Stimulated activated CD4-positive, alpha-beta T cell treated with anti-CD3 and anti-CD28 coated beads, TNF-alpha, amount 100 ng/mL, for 48 hours (primary cell): ENCODE data around the gene AGPAT3.

Experiments
- DNase-seq, 3 donors: peaks; one replicate each; pipeline ENCODE4 v3.0.0-alpha.2; 2020; ENCODE audit warnings: low read depth in 3 of 3

AGPAT3 gene

GRCh38 chr21:43954042-43954441, 89.0 kb downstream of the AGPAT3 start:
- DNase-seq, result no peak

GRCh38 chr21:43954896-43955295, 89.9 kb downstream of the AGPAT3 start:
- no peak for DNase-seq

GRCh38 chr21:43956019-43956669, 91.1 kb downstream of the AGPAT3 start:
- no peak for DNase-seq

DNA sequence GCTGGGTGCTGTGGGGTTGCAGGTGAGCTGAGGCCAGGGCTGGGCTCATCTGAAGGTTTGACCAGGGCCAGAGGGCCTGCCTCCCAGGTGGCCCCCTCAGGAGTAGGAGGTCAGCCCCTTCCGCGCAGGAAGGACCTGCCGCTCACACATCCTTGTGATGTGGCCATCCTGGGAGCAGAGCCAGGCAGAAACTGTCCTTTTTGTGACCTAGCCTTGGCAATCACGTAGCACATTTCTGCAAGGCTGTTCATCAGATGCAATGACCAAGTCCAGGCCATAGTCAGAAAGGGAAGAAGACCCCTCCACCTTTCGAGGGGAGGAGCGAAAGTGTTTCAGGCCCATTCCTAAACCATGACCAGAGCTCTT, 91.6 kb downstream of the AGPAT3 start:
- DNase-seq, result no peak

DNA sequence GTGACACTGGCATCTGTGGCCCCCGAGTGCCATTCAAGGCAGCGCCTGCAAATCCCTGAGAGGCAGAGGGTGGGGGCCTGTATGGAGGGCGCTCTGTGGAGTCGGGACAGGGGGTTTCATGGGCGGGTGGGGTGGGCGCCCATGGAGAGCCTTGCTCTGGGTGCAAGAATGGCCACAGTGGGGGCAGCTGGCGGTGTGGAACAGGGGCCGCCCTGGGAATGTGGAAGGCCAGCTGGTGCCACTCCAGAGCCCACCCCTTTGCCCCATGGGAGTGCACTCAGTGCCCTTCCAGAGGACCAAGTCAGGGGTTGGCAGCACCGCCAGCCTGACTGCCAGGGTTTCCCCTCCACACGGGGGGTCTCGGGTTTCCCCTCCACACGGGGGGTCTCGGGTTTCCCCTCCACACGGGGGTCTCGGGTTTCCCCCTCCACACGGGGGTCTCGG, 92.1 kb downstream of the AGPAT3 start:
- DNase-seq, result no peak

DNA sequence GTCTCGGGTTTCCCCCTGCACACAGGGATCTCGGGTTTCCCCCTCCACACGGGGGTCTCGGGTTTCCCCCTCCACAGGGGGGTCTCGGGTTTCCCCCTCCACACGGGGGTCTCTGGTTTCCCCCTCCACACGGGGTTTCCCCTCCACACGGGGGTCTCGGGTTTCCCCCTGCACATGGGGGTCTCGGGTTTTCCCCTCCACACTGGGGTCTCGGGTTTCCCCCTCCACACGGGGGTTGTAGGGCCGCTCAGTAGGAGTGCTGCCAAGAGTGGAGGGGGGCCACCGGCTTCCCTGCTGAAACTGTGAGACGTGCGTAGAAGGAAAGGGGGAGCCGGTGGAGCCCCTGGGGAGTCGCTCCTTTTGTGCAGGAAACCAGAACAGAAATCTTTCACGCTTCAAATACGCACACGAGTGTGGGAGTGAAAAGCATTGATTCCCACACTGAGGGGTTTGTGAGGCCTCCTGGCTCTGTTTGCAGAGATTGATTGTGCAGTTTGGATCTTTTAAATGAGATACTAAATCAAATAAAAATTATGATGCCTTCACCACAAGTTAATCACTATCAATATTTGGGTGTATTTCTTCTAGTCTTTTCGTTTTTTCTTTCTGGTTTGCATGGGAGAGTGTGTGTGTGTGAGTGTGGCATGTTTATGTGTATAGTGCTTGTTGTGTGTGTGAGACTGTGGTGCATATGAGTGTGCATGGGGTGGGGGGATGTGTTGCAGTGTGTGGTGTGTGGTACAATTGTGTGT, 92.8 kb downstream of the AGPAT3 start:
- no peak for DNase-seq

- no peak for DNase-seq
These were observed 93.5 kb downstream of the AGPAT3 start for GRCh38 chr21:43958364-43959158.

DNA sequence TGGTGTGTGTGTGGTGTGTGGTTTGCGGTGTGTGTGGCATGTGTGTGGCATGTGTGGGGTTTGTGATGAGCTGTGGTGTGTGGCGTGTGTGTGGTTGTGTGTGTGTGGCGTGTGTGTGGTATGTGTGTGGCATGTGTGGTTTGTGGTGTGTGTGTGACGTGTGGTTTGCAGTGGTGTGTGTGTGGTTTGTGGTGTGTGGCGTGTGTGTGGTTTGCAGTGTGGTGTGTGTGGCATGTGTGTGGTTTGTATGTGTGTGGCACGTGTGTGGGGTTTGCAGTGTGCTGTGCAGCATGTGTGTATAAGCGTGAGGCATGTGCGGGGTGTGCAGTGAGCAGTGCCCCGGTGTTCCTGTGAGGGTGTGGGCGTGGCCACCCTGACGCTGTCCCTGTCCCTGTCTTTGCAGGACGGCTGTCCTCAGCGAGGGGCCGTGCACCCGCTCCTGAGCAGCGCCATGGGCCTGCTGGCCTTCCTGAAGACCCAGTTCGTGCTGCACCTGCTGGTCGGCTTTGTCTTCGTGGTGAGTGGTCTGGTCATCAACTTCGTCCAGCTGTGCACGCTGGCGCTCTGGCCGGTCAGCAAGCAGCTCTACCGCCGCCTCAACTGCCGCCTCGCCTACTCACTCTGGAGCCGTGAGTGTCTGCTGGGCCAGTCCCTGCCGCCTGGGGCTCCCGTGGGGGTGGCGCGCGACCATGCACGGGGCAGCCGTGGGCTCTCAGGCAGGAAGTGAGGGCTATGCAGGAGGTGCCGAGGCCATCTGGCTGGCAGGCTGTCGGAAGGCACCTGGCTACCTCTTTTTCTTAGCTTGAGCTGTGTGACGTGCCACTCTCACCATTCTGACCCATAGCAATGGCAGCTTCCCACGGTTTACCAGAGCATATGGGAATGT, 94.5 kb downstream of the AGPAT3 start:
- DNase-seq, result no peak

DNA sequence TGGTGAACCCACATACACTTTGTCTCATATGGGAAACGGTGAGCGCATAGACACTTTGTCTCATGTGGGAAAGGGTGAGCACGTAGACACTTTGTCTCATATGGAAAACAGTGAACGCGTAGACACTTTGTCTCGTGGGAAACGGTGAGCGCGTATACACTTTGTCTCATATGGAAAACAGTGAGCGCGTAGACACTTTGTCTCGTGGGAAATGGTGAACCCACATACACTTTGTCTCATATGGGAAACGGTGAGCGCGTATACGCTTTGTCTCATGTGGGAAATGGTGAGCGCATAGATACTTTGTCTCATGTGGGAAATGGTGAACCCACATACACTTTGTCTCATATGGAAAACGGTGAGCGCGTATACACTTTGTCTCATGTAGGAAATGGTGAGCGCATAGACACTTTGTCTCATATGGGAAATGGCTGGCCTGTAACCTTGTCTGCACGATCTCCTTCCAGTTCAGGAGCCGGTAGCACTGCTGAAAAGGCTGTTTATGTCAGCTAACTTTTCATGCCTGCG, 96.4 kb downstream of the AGPAT3 start:
- peak in 2 of 3 donors; percentile 11 to 28 for DNase-seq

- no peak for DNase-seq
These were observed 101.0 kb downstream of the AGPAT3 start for GRCh38 chr21:43965911-43966585.

DNA sequence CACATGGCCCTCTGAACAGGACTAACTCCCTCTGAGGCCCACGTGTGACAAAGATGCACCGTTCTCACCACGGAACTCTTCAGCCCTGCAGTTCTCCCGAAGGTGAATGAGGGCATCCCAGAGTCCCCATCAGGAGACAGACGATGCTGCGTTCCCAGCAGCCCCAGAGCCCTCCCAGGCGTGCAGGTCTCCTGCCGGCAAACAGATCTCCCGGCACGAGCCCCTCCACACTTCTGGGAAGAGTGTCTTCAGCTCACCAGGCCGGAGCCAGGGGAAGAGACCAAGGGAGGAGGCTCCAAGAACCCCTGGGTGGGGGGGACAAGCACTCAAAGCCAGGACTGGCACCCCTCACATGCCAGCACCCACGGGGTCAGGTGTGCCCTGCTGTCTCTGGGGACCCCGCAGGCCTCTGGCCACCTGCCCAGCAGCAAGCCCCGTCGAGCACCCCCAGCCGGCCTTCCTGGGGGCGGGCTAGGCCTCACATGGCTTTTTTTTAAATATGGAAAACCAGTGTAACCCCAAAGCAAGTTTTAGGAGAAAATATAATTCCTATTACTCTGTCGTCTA, 102.0 kb downstream of the AGPAT3 start:
- DNase-seq, result no peak

DNA sequence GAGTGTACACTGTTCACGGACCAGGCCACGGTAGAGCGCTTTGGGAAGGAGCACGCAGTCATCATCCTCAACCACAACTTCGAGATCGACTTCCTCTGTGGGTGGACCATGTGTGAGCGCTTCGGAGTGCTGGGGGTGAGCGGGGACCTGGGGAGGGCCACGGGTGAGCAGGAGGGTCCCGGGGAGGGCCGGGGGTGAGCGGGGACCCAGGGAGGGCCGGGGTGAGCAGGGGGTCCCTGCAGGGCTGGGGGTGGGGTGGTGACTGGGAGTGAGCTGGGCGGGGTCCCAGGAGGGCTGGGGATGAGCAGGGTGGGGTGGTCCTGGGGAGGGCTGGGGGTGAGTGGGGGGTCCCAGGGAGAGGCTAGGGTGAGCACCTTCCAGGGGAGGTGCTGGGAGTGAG, 103.0 kb downstream of the AGPAT3 start:
- DNase-seq, result no peak

DNA sequence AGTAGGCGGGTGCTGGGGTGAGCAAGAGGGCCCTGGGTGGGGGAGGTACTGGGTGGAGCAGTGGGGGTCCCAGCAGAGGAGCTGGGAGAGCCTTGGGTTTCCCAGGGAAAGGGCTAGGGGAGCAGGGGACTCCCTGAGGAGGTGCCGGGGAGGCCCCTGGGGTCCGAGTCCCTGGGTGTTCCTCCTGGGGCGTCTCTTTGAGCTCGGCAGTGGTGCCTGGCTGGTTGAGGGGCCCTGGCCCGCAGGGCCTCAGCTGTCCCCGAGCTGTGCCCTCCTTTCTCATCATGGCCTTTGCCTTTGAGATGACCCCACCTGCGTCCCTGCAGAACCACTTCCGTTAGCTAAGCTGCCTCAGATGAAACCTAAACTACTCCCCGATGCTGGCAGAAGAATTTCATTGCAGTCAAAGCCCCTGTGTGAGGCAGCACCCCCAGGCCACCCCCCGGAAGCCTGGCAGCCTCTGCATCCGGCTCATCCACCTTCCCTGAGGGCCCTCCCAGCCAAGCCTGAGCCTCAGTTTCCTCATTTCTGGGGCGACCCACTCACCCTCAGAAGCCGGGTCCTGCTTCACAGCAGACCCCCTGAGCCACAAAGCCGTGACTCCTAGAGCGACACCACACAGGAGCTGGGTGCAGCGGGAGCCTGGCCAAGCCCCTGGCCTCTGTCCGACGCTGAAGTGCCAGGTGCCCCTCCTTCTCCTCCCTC, 103.5 kb downstream of the AGPAT3 start:
- DNase-seq, result no peak

DNA sequence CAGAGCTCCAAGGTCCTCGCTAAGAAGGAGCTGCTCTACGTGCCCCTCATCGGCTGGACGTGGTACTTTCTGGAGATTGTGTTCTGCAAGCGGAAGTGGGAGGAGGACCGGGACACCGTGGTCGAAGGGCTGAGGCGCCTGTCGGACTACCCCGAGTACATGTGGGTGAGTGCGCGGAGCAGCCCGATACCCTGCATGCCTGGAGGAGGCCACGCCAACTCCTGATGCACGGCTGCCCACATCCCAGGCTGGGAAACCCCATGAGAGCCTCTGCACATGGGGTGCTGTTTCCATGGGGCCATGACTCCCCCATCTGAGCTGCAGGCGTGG, 104.1 kb downstream of the AGPAT3 start:
- no peak for DNase-seq

DNA sequence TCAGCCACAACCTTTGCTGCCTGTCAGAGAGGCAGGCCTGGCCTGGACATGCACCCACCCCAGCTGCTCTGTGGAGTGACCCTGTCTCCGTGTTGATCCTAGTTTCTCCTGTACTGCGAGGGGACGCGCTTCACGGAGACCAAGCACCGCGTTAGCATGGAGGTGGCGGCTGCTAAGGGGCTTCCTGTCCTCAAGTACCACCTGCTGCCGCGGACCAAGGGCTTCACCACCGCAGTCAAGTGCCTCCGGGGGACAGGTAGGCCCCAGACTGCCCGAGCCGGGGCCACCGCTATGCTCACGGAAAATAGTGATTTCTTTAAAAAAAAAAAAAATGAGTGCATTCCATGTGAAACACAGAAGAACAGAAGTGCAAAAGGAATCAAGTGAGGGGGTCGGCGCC, 105.5 kb downstream of the AGPAT3 start:
- no peak for DNase-seq

DNA sequence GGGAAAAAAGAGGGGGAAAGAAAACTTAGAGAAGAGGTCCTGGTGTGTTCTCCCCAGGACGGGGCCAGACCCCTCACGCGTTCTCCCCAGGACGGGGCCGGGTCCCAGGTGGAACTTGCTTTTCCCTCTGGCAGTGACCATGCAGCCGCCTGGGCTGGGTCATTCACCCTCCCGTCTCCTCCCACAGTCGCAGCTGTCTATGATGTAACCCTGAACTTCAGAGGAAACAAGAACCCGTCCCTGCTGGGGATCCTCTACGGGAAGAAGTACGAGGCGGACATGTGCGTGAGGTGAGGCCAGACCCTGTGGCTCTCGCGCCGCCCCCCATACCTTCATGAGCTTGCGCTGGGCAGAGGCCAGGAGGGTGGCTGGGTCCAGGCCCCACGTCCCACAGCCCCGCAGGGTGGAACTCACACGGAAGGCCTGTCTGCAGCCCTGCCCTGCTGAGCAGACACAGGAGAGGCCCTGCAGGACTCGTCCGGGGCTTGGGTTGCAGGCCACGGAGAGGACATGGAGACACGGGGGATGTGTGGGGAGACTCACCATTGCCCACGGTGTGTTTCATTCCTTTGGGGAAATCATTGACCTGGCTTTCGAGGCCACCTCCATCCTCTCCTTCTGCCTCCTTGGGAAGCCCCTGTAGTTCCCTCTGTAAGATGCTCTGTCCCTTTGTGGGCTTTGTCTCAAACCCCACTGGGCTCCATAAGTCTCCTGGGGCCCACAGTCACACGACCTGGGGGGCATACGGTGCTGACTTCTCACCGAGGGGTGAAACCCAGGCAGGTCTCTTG, 106.4 kb downstream of the AGPAT3 start:
- DNase-seq, result no peak

DNA sequence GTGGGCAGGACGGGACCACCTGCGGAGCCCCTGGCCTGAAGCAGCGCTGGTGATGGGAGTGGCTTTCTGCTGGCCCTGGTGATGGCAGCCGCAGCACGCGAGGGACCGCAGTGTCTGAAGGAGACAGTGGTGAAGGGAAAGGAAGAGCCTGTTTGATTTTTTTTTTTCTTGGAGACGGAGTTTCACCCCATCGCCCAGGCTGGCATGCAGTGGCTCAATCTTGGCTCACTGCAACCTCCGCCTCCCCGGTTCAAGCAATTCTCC, 106.9 kb downstream of the AGPAT3 start:
- DNase-seq, result no peak

DNA sequence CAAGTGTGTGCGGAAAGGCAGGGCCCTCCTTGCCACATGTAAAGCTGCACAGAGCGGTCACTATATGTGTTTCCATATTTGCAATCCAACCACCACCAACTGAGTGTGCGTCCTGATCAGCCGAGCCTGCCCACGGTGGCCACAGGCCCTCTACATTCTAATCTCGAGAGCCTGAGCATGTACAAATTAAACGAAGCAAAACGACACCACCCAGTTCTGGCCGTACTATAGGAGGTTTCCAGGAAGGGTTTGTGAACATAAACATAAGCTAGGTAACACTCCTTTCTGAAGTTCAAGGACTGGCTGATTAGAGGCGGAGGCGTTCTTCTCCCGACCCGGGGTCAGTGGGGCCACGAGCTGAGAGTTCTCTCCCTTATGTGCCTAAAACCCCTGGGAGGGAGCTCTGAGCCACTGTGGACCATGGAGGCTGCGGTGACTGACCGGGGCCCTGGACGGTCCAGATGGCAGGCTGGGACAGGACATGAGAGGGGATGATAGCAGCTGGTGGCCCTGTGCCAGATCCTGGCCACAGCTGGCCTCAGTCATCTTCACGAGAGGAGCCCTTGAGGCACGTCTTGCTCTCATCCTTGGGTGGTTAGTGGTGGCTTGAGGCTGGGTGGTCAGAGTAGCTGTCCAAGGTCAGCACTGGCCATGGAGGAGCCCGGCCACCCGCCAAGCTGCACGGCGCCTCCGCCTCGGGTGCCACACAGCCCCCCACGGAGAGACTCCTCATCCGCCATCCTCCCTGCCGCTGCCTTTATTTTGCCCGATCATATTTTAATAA, 108.0 kb downstream of the AGPAT3 start:
- DNase-seq, result no peak

GRCh38 chr21:43973634-43973955, 108.6 kb downstream of the AGPAT3 start:
- DNase-seq, result no peak
